Measurements from ENCODE around the gene ID1. TPM values are rescaled to one million over a fixed set of nuclear protein-coding genes. Genes with fewer than 3 reads are reported as not detected.

The ID1 gene
- total and polyA plus RNA-seq, 2 of the 13 experiments (the other 11 are each of a cell fraction or from before 2014, with no cell fraction given), result 320 to 419 TPM

DNA sequence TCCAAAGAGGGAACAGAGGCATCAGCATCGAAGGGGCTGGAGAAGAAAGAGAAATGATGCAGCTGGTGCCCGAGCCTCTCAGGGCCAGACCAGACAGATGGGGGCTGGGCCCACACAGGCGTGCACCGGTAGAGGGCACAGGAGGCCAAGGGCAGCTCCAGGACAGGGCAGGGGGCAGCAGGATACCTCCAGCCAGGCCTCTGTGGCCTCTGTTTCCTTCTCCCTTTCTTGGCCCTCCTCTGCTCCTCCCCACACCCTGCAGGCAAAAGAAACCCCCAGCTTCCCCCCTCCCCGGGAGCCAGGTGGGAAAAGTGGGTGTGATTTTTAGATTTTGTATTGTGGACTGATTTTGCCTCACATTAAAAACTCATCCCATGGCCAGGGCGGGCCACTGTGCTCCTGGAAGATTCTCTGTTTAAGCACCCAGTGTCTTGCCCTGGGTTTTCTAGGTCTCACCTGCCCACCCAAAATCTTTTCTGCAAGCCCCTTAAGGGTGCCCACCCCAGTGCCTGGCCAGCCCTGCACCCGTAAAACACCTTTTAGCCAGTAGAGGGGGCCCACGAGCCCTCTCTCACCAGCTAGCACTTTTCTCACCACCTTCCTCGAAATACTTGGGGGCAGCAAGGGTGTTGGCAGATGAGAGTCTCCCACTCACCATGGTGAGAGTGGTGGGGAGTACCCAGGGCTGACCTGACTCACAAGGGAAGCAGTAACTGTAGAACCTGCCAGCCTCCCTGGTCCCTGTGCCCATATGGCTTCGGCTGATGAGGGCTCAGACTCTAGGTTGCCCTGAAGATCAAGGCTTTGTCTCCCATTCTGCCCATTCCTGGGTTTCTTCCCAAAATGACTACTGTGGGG lies 35.7 kb upstream of the ID1 start (continued):
- TF ChIP-seq NR2C2 (CRISPR knock-in tag; IDR thresholded peaks at IDR 0.05; ENCODE audit: borderline replicate concordance), result no peak
- TF ChIP-seq ZNF678 (CRISPR knock-in tag; IDR thresholded peaks at IDR 0.05), result peak; percentile 71; the same call in 1 of the 2 replicates
- peak; percentile 45; the same call in 1 of the 2 replicates for TF ChIP-seq SALL1 (CRISPR knock-in tag; IDR thresholded peaks at IDR 0.05)
- no peak for TF ChIP-seq HMG20A (CRISPR knock-in tag; IDR thresholded peaks at IDR 0.05; ENCODE audit: borderline replicate concordance)
- TF ChIP-seq ZSCAN31 (CRISPR knock-in tag; IDR thresholded peaks at IDR 0.05; ENCODE audit: low read depth), result peak; percentile 61
- no peak for TF ChIP-seq WIZ (CRISPR knock-in tag; IDR thresholded peaks at IDR 0.05)
- 0 out of 2 replicates have a peak, but pooled peaks have one; percentile 4 for TF ChIP-seq KLF11 (CRISPR knock-in tag; IDR thresholded peaks at IDR 0.05)
- no peak for TF ChIP-seq FUBP1 (CRISPR knock-in tag; IDR thresholded peaks at IDR 0.05; ENCODE audit: borderline replicate concordance)
- TF ChIP-seq CBX5 (CRISPR knock-in tag; IDR thresholded peaks at IDR 0.05; ENCODE audit: borderline replicate concordance), result 0 out of 2 replicates have a peak, but pooled peaks have one; percentile 35
- peak; percentile 40; the same call in 1 of the 2 replicates for TF ChIP-seq KDM2A (CRISPR knock-in tag; IDR thresholded peaks at IDR 0.05; ENCODE audit: borderline replicate concordance, low read depth)
- TF ChIP-seq EP300 (IDR thresholded peaks at IDR 0.05; ENCODE audit: low read depth in 2 of 2, low read length in 2 of 2), result peak in 1 of 2 experiments; percentile 26; a peak in 1 of 4 replicates
- no peak; the same call in 1 of the 2 replicates for TF ChIP-seq EP300 (CRISPR knock-in tag; IDR thresholded peaks at IDR 0.05; ENCODE audit: borderline replicate concordance)
- no peak; the same call in none of the 2 replicates for TF ChIP-seq ZFP1 (CRISPR knock-in tag; IDR thresholded peaks at IDR 0.05)
- TF ChIP-seq E2F5 (CRISPR knock-in tag; conservative IDR thresholded peaks at IDR 0.05), result 0 out of 2 replicates have a peak, but pooled peaks have one; percentile 50
- TF ChIP-seq ZNF101 (CRISPR knock-in tag; IDR thresholded peaks at IDR 0.05; ENCODE audit: borderline replicate concordance, low read depth), result no peak
- TF ChIP-seq GRHL1 (CRISPR knock-in tag; conservative IDR thresholded peaks at IDR 0.05), result no peak
- TF ChIP-seq SRY (CRISPR knock-in tag; IDR thresholded peaks at IDR 0.05), result no peak
- TF ChIP-seq ZNF570 (CRISPR knock-in tag; IDR thresholded peaks at IDR 0.05; ENCODE audit: borderline replicate concordance), result no peak
- TF ChIP-seq SOX13 (IDR thresholded peaks at IDR 0.05), result no peak
- peak in 1 of 2 experiments; percentile 16; a peak in 2 of 4 replicates for TF ChIP-seq SOX13 (CRISPR knock-in tag; conservative IDR thresholded peaks at IDR 0.05 in 1 of 2, IDR thresholded peaks at IDR 0.05 in 1 of 2)
- TF ChIP-seq HNRNPH1 (optimal IDR thresholded peaks at IDR 0.05; ENCODE audit: low read depth, low read length), result no peak
- peak; percentile 22; the same call in 1 of the 2 replicates for TF ChIP-seq BHLHE40 (IDR thresholded peaks at IDR 0.05; ENCODE audit: low read length)
- TF ChIP-seq SIX4 (CRISPR knock-in tag; IDR thresholded peaks at IDR 0.05), result no peak

Measured in HepG2 (cell line).